ENCODE results near the gene B4GALT3.

Gene B4GALT3

GRCh38 chr1:161188381-161188780 is 11.1 kb upstream of the B4GALT3 start:
- DNase-seq (ENCODE audit: low read depth, low spot score): no peak

DNA sequence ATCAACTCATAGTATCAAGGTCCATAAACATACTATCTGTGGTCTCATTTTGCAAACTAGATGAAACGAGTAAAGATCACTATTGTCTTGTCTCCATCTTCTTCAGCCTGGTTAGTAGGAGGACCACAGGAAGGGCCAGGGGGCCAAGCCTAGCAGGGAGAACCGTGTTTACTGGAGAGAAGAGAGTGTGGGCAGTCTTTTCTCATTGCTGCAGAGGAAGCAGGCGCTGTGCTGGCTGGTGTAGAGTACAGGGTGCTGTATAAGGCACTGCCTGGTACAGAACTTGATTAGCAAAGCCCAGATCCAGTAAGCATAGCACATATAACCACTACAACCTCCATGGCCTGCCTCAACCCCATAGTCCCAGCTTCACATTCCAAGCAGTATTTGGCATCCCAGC is 10.0 kb upstream of the B4GALT3 start:
- no peak for DNase-seq (ENCODE audit: low read depth, low spot score)

DNA sequence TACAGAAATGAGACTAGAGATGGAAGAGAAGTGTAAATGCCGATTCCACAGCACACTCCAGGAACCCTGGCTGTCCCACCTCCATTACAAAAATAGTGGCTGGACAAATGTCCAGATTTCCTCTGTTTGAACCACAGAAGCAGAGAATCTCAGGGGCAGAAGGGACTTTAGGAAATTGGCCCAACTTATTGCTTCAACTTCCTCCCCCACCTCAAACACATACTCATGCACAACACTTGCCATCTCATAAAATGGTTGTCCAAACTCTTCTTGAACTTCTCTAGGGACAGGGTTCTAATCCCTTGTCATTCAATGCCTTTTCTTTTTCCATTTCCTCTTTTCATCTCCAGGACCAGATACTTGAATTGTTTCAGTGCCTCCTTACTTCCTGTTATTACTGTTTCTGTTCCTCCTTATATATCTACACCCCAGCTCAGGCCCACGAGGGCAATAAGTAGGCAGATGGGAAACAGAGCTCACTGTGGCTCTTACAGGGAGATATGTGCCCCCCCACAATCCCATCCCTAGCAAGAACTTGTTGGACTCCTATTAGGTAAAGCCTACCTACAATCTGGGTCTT is 8.5 kb upstream of the B4GALT3 start:
- DNase-seq (ENCODE audit: low read depth, low spot score): no peak

GRCh38 chr1:161185282-161185682 is 8.0 kb upstream of the B4GALT3 start:
- DNase-seq (ENCODE audit: low read depth, low spot score): no peak

DNA sequence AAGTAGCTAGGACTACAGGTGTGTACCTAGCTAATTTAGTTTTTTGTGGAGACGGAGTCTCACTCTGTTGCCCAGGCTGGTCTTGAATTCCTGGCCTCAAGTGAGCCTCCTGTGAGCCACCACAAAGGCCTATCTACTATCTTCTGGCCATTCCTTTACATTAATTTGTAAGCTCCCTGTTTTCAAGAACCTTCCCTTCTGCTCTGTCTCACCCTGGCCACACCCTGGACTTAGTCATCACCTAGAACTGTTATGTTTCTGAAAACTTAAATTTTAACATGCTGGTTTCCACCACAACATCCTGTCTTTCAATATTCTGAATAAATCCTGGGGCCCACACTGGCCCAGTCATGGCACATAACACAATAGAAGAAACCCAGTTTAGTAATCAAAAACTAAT is 4.9 kb upstream of the B4GALT3 start:
- DNase-seq (ENCODE audit: low read depth, low spot score): no peak

GRCh38 chr1:161180639-161181038 is 3.3 kb upstream of the B4GALT3 start:
- DNase-seq (ENCODE audit: low read depth, low spot score): no peak

- DNase-seq (ENCODE audit: low read depth, low spot score): no peak
Observed at GRCh38 chr1:161179698-161180097, 2.4 kb upstream of the B4GALT3 start.

DNA sequence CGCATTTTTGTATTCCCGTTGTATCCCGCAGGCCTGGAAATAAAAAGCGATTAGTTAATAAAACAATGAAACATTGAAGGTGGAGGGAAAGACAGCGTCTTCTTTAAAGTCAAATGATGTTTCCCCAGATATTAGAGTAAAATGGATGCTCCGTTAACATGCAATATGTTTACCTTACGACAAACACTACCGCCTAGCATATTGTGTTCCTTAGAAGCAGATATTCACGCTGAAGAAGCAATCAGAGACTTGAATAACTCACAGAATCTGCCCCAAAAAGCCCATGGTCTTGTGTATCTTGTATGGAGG is 583 bp upstream of the B4GALT3 start:
- DNase-seq (ENCODE audit: low read depth, low spot score): no peak

DNA sequence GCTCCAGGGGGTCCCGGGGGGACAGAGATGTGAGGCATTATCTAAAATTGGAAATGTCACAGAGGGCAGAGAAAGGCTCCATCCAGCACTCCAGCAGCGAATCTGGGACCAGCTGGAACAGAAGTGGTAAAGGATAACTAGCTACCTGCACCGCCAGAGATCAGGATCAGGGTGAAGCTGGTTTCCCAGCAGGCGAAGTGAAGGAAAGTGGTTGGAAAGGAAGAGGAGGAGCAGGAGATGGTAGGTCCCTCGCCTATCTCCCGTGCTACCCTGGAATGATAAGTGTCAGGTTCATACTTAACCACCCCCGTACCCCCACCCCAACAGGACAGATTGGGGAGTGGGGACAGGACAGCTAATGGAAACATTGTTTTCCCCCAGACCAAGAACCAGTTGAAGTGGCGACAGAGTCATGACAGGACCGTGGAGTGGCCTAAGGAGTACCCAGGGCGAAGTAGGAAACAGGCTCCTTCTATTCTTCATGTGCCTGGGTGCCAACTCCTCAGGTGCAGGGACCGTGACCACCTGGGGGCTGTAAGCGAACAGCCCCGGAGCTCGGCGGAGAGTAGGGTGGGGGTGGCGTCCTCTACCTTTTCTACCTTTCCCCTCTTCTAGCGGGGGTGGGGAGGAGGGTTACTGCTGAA is 717 bp downstream of the B4GALT3 start:
- no peak for DNase-seq (ENCODE audit: low read depth, low spot score)

- no peak for DNase-seq (ENCODE audit: low read depth, low spot score)
Observed at GRCh38 chr1:161175771-161176453, 1.4 kb downstream of the B4GALT3 start.

DNA sequence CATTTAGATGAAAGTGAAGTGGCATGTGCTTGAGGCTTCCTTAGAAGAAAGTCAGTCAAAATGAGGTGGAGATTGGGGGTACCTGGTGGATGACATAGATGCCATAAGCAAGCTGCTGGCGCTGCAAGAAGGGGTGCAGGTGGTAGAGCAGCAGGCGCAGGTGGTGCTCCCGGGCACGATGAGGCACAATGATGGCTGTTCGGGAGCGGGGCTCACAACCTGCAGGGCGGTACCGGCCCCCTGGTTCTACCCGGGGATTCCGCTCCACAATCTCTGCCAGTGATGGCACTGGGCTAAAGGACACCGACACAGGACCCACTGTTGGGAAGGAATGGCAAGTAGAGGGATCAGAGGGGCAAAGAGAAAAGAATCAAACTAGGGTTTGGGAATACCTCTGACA is 2.4 kb downstream of the B4GALT3 start:
- no peak for DNase-seq (ENCODE audit: low read depth, low spot score)

- DNase-seq (ENCODE audit: low read depth, low spot score): no peak
Observed at GRCh38 chr1:161173711-161174110, 3.6 kb downstream of the B4GALT3 start.

- DNase-seq (ENCODE audit: low read depth, low spot score): no peak
Observed at GRCh38 chr1:161172776-161173376, 4.4 kb downstream of the B4GALT3 start.

- DNase-seq (ENCODE audit: low read depth, low spot score): no peak
Observed at GRCh38 chr1:161172349-161172748, 5.0 kb downstream of the B4GALT3 start.

- no peak for DNase-seq (ENCODE audit: low read depth, low spot score)
Observed at GRCh38 chr1:161171696-161172095, 5.6 kb downstream of the B4GALT3 start.

DNA sequence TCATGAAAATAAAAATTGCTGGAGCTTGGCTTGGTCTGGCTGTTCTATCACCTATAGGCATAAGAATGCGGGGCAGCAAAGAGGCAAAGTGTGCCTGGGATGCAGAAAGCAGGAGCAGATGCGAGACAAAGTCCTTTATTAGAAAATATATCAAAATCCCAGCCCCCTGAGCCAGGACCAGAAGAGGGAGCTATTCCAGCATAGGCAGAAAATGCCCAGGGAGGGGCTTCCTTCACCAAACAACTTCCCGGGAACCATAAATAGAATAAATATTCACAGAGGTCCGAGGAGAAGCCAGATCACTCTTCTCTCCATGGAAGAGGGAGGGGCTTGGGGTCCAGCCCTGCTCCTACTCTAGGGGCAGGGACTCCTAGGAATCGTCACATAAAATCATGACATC is 6.1 kb downstream of the B4GALT3 start:
- no peak for DNase-seq (ENCODE audit: low read depth, low spot score)

GRCh38 chr1:161168906-161169305 is 8.4 kb downstream of the B4GALT3 start:
- DNase-seq (ENCODE audit: low read depth, low spot score): no peak

GRCh38 chr1:161166669-161167548 is 10.4 kb downstream of the B4GALT3 start:
- no peak for DNase-seq (ENCODE audit: low read depth, low spot score)

GRCh38 chr1:161165742-161166668 is 11.3 kb downstream of the B4GALT3 start, which contains the start of gene PPOX:
Gene PPOX, plus strand, starts transcription at chr1:161166426. Its CDS starts 422 bp downstream, at chr1:161166848.
- peak; percentile 95 for DNase-seq (ENCODE audit: low read depth, low spot score)

- DNase-seq (ENCODE audit: low read depth, low spot score): no peak
Observed at GRCh38 chr1:161164901-161165610, 12.3 kb downstream of the B4GALT3 start.
